HUDEP-2 (cell line): ENCODE measurements around the gene BIRC7.

ENCODE experiments used
- DNase-seq, 76 experiments: peaks; one replicate each; lab custom pipeline; 2025; ENCODE audit not compliant: unreplicated experiment in 76 of 76; lab: John Stamatoyannopoulos, UW

The BIRC7 gene

GRCh38 chr20:63235399-63235983 is at the start of gene BIRC7:
TSS of gene BIRC7 (plus strand) at chr20:63235905. CDS start at chr20:63236097, 192 bp downstream.
- DNase-seq, result peak in 7 of 76 experiments; percentile 13 to 41 (median 17)

DNA sequence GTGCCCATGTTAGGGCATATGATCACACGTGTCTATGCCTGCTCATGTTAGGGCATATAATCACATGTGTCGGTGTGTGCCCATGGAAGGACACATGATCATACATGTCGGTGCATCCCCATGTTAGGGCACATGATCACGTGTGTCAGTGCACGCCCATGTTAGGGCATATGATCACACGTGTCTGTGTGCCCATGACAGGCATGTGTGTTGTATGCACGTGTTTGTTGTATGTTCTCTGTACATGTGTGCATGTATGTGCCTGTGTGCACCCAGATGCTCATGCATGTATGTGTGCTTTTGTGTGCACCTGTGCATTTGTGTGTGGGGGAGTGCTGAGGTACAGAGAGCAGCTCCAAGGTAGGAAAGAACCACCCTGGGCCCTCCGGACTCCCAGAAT is 49.6 kb upstream of the BIRC7 start:
- no peak for DNase-seq

GRCh38 chr20:63186528-63187316 is 49.0 kb upstream of the BIRC7 start:
- peak in 31 of 76 experiments; percentile 3 to 53 (median 18) for DNase-seq

GRCh38 chr20:63187338-63188158 is 48.2 kb upstream of the BIRC7 start:
- DNase-seq, result no peak

DNA sequence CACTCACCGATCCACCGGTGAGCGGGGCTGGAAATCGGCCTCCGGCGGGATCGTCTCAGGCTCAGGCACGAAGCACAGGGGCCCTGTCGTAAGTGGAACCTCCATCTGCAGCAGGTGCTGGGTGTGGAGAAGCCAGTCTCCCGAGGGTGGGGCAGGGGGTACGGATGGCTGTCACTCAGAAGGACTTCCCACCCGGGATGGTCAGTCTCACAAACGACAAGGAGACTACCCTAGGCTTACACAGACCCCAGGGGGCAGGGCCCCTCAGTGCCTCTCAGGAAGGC is 47.6 kb upstream of the BIRC7 start:
- DNase-seq, result no peak

- no peak for DNase-seq
Observed at GRCh38 chr20:63188641-63189321, 46.9 kb upstream of the BIRC7 start.

DNA sequence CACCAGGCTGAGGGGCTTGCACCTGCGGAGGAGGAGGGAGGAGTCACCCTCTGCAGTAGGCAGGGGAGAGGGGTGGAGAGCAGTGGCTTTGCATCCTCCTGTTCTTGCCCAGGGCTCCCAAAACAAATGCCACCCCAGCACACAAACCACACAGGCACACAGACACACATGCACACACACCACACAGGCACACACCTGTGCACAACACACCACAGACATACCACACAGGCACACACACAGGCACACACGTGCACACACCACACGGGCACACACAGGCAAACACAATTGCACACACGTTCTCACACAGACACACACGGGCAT is 46.4 kb upstream of the BIRC7 start:
- DNase-seq, result no peak

GRCh38 chr20:63189846-63190559 is 45.7 kb upstream of the BIRC7 start:
- no peak for DNase-seq

- no peak for DNase-seq
Observed at GRCh38 chr20:63190828-63191227, 44.9 kb upstream of the BIRC7 start.

DNA sequence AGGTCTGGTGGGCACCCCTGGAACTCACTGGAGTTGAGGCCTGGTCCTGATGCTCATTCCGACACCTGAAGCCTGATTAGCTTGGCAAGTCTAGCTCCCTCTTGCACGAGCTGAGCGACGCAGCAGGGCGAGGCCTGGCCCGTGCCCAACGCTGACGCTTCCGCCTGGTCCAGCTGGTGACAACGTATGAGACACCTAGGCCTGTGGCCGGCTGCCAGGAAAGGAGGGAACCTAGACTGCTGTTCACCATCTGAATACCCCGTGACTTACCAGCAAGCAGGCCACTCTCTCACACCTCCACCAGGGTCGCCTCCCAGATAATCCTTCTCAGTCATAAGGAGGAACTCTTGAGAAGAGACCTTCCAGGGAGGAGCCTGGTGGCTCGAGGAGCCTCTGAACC is 44.3 kb upstream of the BIRC7 start:
- peak in 35 of 76 experiments; percentile 5 to 73 (median 24) for DNase-seq

- no peak for DNase-seq
Observed at GRCh38 chr20:63192721-63193120, 43.0 kb upstream of the BIRC7 start.

- no peak for DNase-seq
Observed at GRCh38 chr20:63194007-63194796, 41.5 kb upstream of the BIRC7 start.

GRCh38 chr20:63194797-63195173 is 40.9 kb upstream of the BIRC7 start:
- no peak for DNase-seq

GRCh38 chr20:63196768-63197470 is 38.8 kb upstream of the BIRC7 start:
- DNase-seq, result no peak

DNA sequence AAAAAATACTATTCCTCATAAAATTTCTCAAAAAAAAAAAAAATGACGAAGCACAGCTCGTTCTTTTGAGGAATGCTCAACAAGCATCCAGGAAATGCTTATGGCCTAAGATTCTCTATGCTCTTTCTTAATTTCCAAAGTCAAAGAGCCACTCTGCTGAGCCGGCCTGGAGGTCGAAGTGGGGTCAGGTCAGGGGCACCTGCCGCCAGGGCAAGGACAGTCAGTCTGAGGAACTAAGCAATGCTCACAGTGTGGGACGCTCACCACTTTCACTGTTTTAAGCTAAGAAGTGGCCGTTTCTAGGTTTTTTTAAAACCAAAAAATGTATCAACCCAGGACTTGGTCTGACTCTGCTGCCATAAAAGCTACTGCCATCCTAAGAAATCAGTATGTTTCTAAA is 37.1 kb upstream of the BIRC7 start:
- DNase-seq, result no peak

DNA sequence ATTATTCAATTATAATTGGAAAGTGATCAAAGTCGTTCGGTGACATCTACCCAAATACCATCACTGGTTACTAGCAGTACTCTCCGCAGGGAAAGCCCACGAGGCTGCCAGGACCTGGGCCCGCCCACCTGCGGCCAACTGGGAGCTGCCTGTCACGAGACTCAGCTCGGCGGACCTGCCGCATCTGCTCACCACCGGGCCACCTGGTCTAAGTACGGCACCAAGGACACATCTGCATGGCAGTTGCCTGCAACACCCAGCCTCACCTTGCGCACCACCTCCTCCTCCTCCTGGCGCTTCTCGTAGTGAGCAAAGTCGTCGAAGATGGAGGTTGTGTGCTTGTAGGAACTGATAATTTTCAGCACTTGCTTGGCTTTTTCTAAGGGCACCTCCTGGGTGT is 33.7 kb upstream of the BIRC7 start:
- DNase-seq, result no peak

DNA sequence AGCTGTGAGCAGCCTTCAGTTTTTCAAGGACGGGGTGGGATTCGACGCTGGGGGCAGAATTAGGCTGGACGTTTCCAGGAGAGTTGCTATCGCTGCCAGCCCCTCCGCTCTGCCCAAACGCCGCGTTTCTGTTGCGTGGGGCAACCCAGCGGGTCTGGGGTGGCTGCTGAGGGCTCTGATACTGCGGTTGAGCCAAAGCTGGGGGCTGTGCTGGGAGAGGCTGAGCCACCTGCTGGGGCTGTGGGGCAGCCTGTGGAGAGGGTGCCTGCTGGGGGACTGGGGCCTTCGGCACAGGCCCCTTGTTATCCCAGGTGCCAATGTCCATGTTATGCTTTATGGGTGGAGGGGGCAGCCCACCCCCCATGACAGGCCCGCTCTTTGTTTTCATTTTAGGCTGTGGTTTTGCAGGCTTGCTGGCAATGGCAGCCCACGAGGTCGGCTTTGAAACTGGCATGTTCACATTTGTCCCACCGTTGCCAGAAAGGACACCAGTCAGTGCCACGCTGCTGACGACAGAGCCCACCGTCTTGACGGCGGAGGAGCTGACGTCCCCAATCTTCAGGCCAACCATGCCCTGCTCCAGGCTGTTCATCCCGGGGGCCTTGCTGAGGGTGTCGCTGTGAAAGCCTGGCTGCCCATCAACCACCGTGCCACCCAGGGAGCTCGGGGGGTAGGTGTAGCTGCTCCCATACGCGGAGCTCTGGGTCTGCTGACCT is 32.7 kb upstream of the BIRC7 start:
- DNase-seq, result no peak

GRCh38 chr20:63204362-63204761 is 31.3 kb upstream of the BIRC7 start:
- no peak for DNase-seq

GRCh38 chr20:63205896-63206295 is 29.8 kb upstream of the BIRC7 start:
- no peak for DNase-seq
